ENCODE measurements around the gene TM4SF4. TPM values are rescaled to one million over a fixed set of nuclear protein-coding genes. Genes with fewer than 3 reads are reported as not detected.

The TM4SF4 gene
- total and polyA plus RNA-seq, 7 donors, result 0.07 to 0.66 (median 0.13) TPM; not detected in 4

GRCh38 chr3:149509526-149509925 lies 35.0 kb downstream of the TM4SF4 start:
- Histone ChIP-seq H3K9me3 (no peaks in the 10 kb centered on the region), H3K36me3 (ENCODE audit: insufficient read depth in 1 of 2, low read depth in 1 of 2) (no peaks in the 10 kb centered on the region), H3K4me1 (peaks cover 20% of the 10 kb centered on the region), H3K27me3 (ENCODE audit: insufficient read depth in 3 of 3, low read length in 2 of 3) (no peaks in the 10 kb centered on the region), H3K4me3 (no peak overlapping the region), H3K27ac (peak overlapping the region; percentile 80)
- no peak for ATAC-seq
- no peak for TF ChIP-seq CTCF (IDR thresholded peaks at IDR 0.05)
- WGBS, 3 donors, result 85 to 96% (median 90%) methylated on average over 3 of the region's 3 CpGs
- no peak for DNase-seq
- intact Hi-C loops (cut with DNase I), result no loop called here

GRCh38 chr3:149510480-149510879 lies 36.0 kb downstream of the TM4SF4 start:
- Histone ChIP-seq H3K4me3 (no peak overlapping the region), H3K27ac (no peak overlapping the region), H3K36me3 (ENCODE audit: insufficient read depth in 1 of 2, low read depth in 1 of 2) (no peaks in the 10 kb centered on the region), H3K4me1 (peaks cover 20% of the 10 kb centered on the region), H3K27me3 (ENCODE audit: insufficient read depth in 3 of 3, low read length in 2 of 3) (no peaks in the 10 kb centered on the region), H3K9me3 (no peaks in the 10 kb centered on the region)
- no peak for TF ChIP-seq CTCF (IDR thresholded peaks at IDR 0.05)
- intact Hi-C loops (cut with DNase I), result loop anchor here in 1 of 2 donors (5.0 kb wide), 1 partner anchor 207 kb away; no protein-coding TSS in a partner anchor
- WGBS, 3 donors, result 89 to 91% (median 90%) methylated on average over 3 of the region's 3 CpGs
- ATAC-seq (no peak), DNase-seq (no peak)

DNA sequence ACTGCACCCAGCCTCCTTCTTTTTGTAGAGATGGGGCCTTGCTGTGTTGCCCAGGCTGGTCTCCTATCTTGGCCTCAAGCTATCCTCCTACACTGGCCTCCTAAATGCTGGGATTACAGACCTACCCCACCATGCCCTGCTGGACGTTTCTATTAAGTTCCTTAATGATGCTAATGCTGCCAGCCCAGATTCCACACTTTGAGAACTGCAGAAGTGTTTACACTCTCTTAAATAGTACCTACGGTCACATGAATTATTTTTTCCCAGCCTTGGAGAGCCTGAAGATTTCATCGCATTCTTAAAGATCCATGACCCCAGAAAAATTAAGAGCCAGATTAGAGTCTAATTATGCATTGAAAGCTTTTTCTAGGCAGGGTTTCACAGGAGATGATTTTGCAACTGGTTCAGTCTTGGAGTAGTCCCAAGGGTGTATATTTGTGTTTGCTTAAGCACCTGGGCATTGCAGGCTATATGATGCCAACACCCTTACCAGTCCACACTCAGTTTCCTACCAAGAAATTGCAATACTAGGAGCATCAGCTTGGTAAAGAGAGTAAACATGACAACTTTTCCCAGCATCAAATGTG lies 36.6 kb downstream of the TM4SF4 start:
- WGBS, 3 donors, result 79 to 87% (median 81%) methylated on average over 3 of the region's 3 CpGs
- no peak overlapping the region for H3K27ac ChIP-seq
- H3K27me3 ChIP-seq (ENCODE audit: insufficient read depth in 3 of 3, low read length in 2 of 3), result no peaks in the 10 kb centered on the region
- no peaks in the 10 kb centered on the region for H3K9me3 ChIP-seq
- DNase-seq (no peak), ATAC-seq (no peak)
- TF ChIP-seq CTCF (IDR thresholded peaks at IDR 0.05), result no peak
- no peaks in the 10 kb centered on the region for H3K36me3 ChIP-seq (ENCODE audit: insufficient read depth in 1 of 2, low read depth in 1 of 2)
- H3K4me1 ChIP-seq, result peaks cover 20% of the 10 kb centered on the region
- no peak overlapping the region for H3K4me3 ChIP-seq
- intact Hi-C loops (cut with DNase I), result loop anchor here in 1 of 2 donors (5.0 kb wide), 1 partner anchor 206 kb away; no protein-coding TSS in a partner anchor

GRCh38 chr3:149512073-149512782 lies 37.7 kb downstream of the TM4SF4 start:
- ATAC-seq (peak; percentile 51 to 78 (median 70)), DNase-seq (peak; percentile 39 to 64)
- Histone ChIP-seq H3K4me3 (no peak overlapping the region), H3K9me3 (no peaks in the 10 kb centered on the region), H3K36me3 (ENCODE audit: insufficient read depth in 1 of 2, low read depth in 1 of 2) (no peaks in the 10 kb centered on the region), H3K4me1 (peaks cover 14% of the 10 kb centered on the region), H3K27me3 (ENCODE audit: insufficient read depth in 3 of 3, low read length in 2 of 3) (no peaks in the 10 kb centered on the region), H3K27ac (no peak overlapping the region)
- TF ChIP-seq CTCF (IDR thresholded peaks at IDR 0.05), result peak; percentile 88
- intact Hi-C loops (cut with DNase I), result loop anchor here (2.0 to 5.0 kb wide), 2 partner anchors 205 kb away; no protein-coding TSS in a partner anchor
- 13 to 16% (median 14%) methylated on average over 9 of the region's 9 CpGs for WGBS, 3 donors
